ENCODE results near the gene CTBP1. TPM values are rescaled to one million over a fixed set of nuclear protein-coding genes. Genes with fewer than 3 reads are reported as not detected.

The CTBP1 gene
- total and polyA plus RNA-seq, 2 experiments from 2014 or later = 74.0 to 192 TPM

DNA sequence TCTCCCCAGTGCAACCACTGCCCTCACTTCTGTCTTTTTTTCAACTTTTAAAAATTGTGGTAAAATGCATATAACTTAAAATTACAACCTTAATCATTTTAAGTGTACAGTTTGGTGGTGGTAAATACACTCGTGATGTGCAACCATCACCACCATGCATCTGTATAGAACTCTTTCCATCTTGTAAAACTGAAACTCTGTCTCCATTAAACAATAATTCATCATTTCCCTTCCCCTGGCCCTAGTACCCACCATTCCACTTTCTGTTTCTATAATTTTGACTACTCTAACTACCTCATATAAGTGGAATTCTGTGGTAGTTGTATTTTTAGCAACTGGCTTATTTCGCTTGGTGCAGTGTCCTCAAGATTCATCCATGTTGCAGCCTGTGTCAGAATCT lies 6.8 kb upstream of the CTBP1 start (continued):
- TF ChIP-seq, protein P1, sequence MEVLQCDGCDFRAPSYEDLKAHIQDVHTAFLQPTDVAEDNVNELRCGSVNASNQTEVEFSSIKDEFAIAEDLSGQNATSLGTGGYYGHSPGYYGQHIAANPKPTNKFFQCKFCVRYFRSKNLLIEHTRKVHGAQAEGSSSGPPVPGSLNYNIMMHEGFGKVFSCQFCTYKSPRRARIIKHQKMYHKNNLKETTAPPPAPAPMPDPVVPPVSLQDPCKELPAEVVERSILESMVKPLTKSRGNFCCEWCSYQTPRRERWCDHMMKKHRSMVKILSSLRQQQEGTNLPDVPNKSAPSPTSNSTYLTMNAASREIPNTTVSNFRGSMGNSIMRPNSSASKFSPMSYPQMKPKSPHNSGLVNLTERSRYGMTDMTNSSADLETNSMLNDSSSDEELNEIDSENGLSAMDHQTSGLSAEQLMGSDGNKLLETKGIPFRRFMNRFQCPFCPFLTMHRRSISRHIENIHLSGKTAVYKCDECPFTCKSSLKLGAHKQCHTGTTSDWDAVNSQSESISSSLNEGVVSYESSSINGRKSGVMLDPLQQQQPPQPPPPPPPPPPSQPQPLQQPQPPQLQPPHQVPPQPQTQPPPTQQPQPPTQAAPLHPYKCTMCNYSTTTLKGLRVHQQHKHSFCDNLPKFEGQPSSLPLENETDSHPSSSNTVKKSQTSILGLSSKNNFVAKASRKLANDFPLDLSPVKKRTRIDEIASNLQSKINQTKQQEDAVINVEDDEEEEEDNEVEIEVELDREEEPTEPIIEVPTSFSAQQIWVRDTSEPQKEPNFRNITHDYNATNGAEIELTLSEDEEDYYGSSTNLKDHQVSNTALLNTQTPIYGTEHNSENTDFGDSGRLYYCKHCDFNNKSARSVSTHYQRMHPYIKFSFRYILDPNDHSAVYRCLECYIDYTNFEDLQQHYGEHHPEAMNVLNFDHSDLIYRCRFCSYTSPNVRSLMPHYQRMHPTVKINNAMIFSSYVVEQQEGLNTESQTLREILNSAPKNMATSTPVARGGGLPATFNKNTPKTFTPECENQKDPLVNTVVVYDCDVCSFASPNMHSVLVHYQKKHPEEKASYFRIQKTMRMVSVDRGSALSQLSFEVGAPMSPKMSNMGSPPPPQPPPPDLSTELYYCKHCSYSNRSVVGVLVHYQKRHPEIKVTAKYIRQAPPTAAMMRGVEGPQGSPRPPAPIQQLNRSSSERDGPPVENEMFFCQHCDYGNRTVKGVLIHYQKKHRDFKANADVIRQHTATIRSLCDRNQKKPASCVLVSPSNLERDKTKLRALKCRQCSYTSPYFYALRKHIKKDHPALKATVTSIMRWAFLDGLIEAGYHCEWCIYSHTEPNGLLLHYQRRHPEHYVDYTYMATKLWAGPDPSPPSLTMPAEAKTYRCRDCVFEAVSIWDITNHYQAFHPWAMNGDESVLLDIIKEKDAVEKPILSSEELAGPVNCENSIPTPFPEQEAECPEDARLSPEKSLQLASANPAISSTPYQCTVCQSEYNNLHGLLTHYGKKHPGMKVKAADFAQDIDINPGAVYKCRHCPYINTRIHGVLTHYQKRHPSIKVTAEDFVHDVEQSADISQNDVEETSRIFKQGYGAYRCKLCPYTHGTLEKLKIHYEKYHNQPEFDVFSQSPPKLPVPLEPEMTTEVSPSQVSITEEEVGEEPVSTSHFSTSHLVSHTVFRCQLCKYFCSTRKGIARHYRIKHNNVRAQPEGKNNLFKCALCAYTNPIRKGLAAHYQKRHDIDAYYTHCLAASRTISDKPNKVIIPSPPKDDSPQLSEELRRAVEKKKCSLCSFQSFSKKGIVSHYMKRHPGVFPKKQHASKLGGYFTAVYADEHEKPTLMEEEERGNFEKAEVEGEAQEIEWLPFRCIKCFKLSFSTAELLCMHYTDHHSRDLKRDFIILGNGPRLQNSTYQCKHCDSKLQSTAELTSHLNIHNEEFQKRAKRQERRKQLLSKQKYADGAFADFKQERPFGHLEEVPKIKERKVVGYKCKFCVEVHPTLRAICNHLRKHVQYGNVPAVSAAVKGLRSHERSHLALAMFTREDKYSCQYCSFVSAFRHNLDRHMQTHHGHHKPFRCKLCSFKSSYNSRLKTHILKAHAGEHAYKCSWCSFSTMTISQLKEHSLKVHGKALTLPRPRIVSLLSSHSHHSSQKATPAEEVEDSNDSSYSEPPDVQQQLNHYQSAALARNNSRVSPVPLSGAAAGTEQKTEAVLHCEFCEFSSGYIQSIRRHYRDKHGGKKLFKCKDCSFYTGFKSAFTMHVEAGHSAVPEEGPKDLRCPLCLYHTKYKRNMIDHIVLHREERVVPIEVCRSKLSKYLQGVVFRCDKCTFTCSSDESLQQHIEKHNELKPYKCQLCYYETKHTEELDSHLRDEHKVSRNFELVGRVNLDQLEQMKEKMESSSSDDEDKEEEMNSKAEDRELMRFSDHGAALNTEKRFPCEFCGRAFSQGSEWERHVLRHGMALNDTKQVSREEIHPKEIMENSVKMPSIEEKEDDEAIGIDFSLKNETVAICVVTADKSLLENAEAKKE (CRISPR knock-in tag; IDR thresholded peaks at IDR 0.05) = no peak
- TF ChIP-seq ZNF114 (CRISPR knock-in tag; IDR thresholded peaks at IDR 0.05) (no peak), EZH2phosphoT487 (IDR thresholded peaks at IDR 0.05; ENCODE audit: unreplicated experiment) (no peak)

DNA sequence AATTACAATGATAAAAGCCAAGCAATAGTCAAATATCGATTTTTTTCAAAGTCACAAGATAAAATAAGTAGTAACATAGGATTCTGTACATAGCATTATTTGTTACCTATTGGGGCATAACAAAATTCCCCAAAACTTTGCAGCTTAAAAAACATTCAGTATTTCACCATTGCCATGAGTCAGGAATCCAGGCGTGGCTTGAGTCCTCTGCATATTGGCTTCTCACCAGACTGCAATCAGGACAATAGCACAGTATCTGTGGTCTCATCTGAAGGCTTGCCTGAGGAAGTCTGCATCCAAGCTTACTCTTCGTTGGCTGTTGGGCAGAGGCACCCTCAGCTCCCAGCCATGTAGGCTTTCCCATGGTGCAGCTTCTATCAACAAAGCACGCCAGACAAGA lies 6.2 kb upstream of the CTBP1 start:
- TF ChIP-seq, protein P2, sequence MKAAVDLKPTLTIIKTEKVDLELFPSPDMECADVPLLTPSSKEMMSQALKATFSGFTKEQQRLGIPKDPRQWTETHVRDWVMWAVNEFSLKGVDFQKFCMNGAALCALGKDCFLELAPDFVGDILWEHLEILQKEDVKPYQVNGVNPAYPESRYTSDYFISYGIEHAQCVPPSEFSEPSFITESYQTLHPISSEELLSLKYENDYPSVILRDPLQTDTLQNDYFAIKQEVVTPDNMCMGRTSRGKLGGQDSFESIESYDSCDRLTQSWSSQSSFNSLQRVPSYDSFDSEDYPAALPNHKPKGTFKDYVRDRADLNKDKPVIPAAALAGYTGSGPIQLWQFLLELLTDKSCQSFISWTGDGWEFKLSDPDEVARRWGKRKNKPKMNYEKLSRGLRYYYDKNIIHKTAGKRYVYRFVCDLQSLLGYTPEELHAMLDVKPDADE (IDR thresholded peaks at IDR 0.05) = no peak
- TF ChIP-seq, protein P3, sequence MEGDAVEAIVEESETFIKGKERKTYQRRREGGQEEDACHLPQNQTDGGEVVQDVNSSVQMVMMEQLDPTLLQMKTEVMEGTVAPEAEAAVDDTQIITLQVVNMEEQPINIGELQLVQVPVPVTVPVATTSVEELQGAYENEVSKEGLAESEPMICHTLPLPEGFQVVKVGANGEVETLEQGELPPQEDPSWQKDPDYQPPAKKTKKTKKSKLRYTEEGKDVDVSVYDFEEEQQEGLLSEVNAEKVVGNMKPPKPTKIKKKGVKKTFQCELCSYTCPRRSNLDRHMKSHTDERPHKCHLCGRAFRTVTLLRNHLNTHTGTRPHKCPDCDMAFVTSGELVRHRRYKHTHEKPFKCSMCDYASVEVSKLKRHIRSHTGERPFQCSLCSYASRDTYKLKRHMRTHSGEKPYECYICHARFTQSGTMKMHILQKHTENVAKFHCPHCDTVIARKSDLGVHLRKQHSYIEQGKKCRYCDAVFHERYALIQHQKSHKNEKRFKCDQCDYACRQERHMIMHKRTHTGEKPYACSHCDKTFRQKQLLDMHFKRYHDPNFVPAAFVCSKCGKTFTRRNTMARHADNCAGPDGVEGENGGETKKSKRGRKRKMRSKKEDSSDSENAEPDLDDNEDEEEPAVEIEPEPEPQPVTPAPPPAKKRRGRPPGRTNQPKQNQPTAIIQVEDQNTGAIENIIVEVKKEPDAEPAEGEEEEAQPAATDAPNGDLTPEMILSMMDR (conservative IDR thresholded peaks at IDR 0.05; ENCODE audit: low read depth in 2 of 2) = no peak
- Mint-ChIP-seq H3K4me3 (no peak overlapping the region), H3K4me1 (peaks cover 2% of the 10 kb centered on the region; the same call in 1 of the 3 replicates), H3K36me3 (ENCODE audit: low read depth) (peaks cover 44% of the 10 kb centered on the region), H3K27me3 (ENCODE audit: insufficient read depth, low read depth, poor library complexity) (peaks cover 20% of the 10 kb centered on the region), H3K27ac (no peak overlapping the region), H3K9me3 (peaks cover 90% of the 10 kb centered on the region)
- Histone ChIP-seq H4K20me1 (replicated peaks; ENCODE audit: insufficient read depth) (no peaks in the 10 kb centered on the region), H3F3A (replicated peaks; ENCODE audit: low read depth) (no peaks in the 10 kb centered on the region), H3K27me3 (ENCODE audit: insufficient read depth) (no peaks in the 10 kb centered on the region), H3K4me3 (no peak overlapping the region), H3K79me2 (replicated peaks; ENCODE audit: insufficient read depth) (no peaks in the 10 kb centered on the region; the same call in 1 of the 2 replicates), H3K4me1 (ENCODE audit: insufficient read depth) (peaks cover 3% of the 10 kb centered on the region; the same call in 1 of the 2 replicates), H3K27ac (ENCODE audit: low read depth) (no peak overlapping the region), H2AFZ (no peak overlapping the region), H3K9me2 (ENCODE audit: insufficient read depth) (peaks cover 7% of the 10 kb centered on the region; the same call in 1 of the 2 replicates), H3K36me3 (ENCODE audit: insufficient read depth) (peaks cover 2% of the 10 kb centered on the region; the same call in 1 of the 2 replicates), H3K4me2 (no peak overlapping the region)
- ATAC-seq (no peak), DNase-seq (ENCODE audit: low spot score) (no peak)

Data from GM23338 (cell line).